ENCODE results near the gene USH2A.

Gene USH2A

DNA sequence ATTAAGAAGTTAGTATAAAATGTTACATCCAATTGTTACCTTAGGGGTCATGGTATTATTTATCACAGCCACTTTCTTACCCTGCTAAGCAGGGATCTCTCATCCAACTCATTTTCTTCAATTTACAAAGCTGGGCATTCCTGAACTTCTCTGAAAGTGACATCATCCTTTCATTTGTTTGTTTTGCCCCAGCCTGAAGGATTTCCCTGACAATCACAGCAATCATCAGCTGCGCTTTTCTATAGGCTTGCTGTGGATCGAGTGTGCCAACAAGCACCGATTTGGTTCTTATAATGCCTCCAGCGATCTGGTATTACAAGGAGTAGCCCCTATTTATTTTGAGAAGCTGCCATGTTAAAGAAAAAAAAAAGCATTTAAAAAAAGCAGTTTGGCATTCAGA, 240.2 kb downstream of the USH2A start:
- DNase-seq (ENCODE audit: low read depth), result no peak
- TF ChIP-seq, protein P1, sequence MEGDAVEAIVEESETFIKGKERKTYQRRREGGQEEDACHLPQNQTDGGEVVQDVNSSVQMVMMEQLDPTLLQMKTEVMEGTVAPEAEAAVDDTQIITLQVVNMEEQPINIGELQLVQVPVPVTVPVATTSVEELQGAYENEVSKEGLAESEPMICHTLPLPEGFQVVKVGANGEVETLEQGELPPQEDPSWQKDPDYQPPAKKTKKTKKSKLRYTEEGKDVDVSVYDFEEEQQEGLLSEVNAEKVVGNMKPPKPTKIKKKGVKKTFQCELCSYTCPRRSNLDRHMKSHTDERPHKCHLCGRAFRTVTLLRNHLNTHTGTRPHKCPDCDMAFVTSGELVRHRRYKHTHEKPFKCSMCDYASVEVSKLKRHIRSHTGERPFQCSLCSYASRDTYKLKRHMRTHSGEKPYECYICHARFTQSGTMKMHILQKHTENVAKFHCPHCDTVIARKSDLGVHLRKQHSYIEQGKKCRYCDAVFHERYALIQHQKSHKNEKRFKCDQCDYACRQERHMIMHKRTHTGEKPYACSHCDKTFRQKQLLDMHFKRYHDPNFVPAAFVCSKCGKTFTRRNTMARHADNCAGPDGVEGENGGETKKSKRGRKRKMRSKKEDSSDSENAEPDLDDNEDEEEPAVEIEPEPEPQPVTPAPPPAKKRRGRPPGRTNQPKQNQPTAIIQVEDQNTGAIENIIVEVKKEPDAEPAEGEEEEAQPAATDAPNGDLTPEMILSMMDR (IDR thresholded peaks at IDR 0.05; ENCODE audit: control insufficient read depth, insufficient read depth, low read depth, low read length, missing control alignments), result no peak
- H3K4me3 ChIP-seq (ENCODE audit: control insufficient read depth, low read depth, low read length), result no peak overlapping the region

DNA sequence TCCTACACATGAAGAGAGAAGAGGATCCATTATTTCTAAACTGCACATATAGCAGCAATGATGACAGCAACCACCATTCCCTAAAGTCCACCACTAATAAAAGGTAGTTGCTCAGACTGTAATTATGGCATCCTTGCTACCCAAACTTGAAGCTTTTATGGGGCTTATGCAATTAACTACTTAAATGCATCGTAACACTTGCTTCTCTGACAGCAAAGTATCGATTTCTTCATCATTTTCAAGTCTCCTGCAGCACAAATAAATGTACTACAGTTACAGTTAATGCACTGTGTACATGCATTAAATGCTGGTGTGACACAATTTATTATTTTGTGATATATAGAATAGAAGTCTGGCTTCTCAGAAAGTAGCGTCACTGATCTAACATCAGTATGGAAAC, 241.7 kb downstream of the USH2A start:
- TF ChIP-seq, protein P1 (IDR thresholded peaks at IDR 0.05; ENCODE audit: control insufficient read depth, insufficient read depth, low read depth, low read length, missing control alignments), result no peak
- DNase-seq (ENCODE audit: low read depth), result no peak
- no peak overlapping the region for H3K4me3 ChIP-seq (ENCODE audit: control insufficient read depth, low read depth, low read length)

DNA sequence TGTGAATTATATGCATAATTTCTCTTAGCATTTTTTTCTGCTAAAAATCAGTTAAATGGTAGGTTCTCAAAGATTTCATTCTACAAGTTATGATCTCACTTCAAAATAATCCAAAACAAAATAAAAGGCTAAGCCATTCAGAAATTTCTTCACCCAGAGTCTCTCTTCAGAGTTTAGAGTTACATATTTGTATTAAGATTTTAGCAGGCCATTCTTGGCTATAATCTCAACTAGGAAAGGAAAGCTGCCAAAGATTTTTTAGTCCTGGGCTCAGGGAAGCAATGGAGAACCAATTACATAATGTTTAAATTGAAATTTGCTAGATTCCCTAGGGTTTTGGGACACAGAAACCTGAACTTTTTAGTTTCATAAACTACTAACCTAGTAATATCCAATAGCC, 245.0 kb downstream of the USH2A start:
- no peak overlapping the region for H3K4me3 ChIP-seq (ENCODE audit: control insufficient read depth, low read depth, low read length)
- no peak for DNase-seq (ENCODE audit: low read depth)
- TF ChIP-seq, protein P1 (IDR thresholded peaks at IDR 0.05; ENCODE audit: control insufficient read depth, insufficient read depth, low read depth, low read length, missing control alignments), result no peak

DNA sequence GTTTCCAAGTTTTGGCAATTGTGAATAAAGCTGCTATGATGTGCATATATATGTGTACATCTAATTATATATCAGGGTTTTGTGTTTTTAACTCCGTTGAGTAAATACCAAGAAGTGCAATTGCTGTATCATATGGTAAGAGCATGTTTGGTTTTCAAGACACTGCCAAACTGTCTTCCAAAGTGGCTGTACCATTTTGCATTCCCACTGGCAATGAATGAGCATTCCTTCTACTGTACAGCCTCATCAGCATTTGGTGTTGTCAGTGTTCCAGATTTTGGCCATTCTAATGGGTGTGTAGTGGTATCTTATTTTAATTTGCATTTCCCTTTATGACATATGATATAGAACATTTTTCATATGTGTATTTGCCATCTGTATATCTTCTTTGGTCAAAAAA, 246.3 kb downstream of the USH2A start:
- H3K4me3 ChIP-seq (ENCODE audit: control insufficient read depth, low read depth, low read length), result no peak overlapping the region
- no peak for DNase-seq (ENCODE audit: low read depth)
- TF ChIP-seq, protein P1 (IDR thresholded peaks at IDR 0.05; ENCODE audit: control insufficient read depth, insufficient read depth, low read depth, low read length, missing control alignments), result no peak

DNA sequence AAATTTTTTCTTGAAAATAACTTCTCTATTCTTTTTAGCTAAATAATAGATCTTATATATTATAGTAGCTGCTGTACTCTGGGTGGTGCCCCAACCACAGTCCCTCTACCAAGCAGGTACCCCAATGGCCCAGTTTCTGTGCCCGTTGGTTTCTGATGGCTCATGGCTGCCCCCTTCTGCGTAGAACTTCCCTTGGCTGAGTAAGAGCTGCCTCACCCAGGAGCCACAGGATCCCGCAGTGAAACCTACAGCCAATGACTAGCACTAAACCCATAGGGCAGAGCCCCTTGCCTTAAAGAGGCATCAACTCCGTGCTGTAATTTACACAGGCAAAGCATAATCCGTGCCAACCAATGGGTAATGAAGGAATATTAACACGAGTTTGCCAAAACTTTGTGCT, 247.5 kb downstream of the USH2A start:
- DNase-seq (ENCODE audit: low read depth), result no peak
- TF ChIP-seq, protein P1 (IDR thresholded peaks at IDR 0.05; ENCODE audit: control insufficient read depth, insufficient read depth, low read depth, low read length, missing control alignments), result no peak
- no peak overlapping the region for H3K4me3 ChIP-seq (ENCODE audit: control insufficient read depth, low read depth, low read length)

DNA sequence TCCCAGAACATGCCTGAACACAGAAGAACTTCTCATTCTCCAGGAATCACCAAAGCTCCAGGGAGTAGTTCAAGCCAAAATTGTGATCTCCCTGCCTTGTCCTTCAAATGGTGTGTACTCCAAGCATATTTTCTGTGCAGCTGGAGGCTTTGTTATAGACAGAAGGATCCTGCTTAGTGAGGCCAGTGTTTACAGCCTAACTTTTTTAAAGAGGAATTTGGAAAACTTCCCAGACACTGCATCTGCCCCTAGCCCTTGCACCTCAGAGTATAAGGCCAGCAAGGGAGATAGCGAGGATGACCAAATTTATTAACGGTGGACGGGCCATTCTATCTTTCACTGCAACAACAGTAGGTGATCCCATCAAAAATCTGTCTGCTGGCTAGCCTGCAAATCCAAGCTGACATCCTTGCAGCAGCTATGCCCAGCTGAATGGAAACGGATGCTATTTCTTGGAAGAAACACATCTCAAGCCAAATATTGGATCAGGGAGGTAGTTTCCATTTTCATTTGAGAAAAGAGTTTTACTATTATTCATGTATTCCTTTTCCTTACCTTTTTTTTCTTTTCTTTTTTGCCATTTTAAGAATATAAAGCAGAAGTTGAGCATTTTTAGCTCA, 249.8 kb downstream of the USH2A start:
- TF ChIP-seq, protein P1 (IDR thresholded peaks at IDR 0.05; ENCODE audit: control insufficient read depth, insufficient read depth, low read depth, low read length, missing control alignments), result no peak
- no peak for DNase-seq (ENCODE audit: low read depth)
- H3K4me3 ChIP-seq (ENCODE audit: control insufficient read depth, low read depth, low read length), result no peak overlapping the region

DNA sequence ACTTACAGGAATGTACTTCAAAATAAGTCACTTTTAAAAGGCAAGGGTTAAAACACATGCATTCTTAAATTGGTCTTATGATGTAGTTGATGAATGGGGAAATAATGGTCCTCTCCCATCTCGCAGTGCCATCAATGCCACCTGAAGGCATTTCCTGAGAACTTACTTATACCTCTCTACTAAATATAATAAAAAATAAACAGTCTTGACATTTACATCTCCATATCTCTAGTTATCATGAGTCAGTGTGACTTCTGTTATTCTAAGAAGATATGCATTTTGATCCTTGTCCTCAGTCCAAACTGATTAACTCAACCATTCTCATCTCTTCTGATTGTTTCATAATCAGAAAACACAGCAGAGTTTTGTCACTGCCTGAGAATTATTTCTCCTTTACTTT, 253.9 kb downstream of the USH2A start:
- DNase-seq (ENCODE audit: low read depth), result no peak
- no peak overlapping the region for H3K4me3 ChIP-seq (ENCODE audit: control insufficient read depth, low read depth, low read length)
- TF ChIP-seq, protein P1 (IDR thresholded peaks at IDR 0.05; ENCODE audit: control insufficient read depth, insufficient read depth, low read depth, low read length, missing control alignments), result no peak

All from AG09309 (cell line).